K562 (cell line): ENCODE data around the gene AP2A2. TPM values are rescaled to one million over a fixed set of nuclear protein-coding genes. Genes with fewer than 3 reads are reported as not detected.

Source experiments
- ATAC-seq: fragments of 200-7000 bp; cut with Tn5 transposase; 3 replicates; pipeline ENCODE4 v1.9.1; 2020; ENCODE audit warnings: moderate library complexity
- BruUV-seq: library from RNA; stranded (reverse); fragments of 400-500 nt; replicated peaks from 2 replicates; lab custom pipeline; 2021; lab: Mats Ljungman, UMichigan
- CTCF ChIA-PET: fragments of 300-600 bp; formaldehyde crosslinking; extraction: SDS; loops from one replicate; lab custom pipeline; 2021; ENCODE audit warnings: low intra/inter-chr PET ratio; lab: Yijun Ruan, JAX
- POLR2A ChIA-PET: fragments of 300-600, 350-650 bp; sonication (Branson Sonifier 250); formaldehyde crosslinking; extraction: SDS; loops from one replicate; lab custom pipeline; 2021; ENCODE audit warnings: antibody characterized with exemption, inconsistent platforms; lab: Yijun Ruan, JAX
- DNase-seq, 4 experiments: peaks; one replicate each; pipeline versions ENCODE4 v3.0.0 to v3.0.0-alpha.2; 2011 to 2018; ENCODE audit warnings: low spot score in 3 of 4, mixed read lengths in 3 of 4; ENCODE audit errors: extremely low read depth in 1 of 4
- FAIRE-seq: peaks from 2 replicates; lab custom pipeline; 2011; peaks lifted over from hg19 to GRCh38; lab: Jason Lieb, UNC
- H2AFZ ChIP-seq: 2 replicates; pipeline ENCODE4 v1.6.0; 2011; ENCODE audit warnings: low read depth, low read length, control low read depth, inconsistent platforms
- H3K27ac ChIP-seq: fragments of 200-600 bp; 3 replicates; pipeline ENCODE4 v1.8.0; 2011; ENCODE audit warnings: low read depth, mild to moderate bottlenecking, control low read depth, inconsistent platforms, low read length, moderate library complexity, mixed read lengths; ENCODE audit errors: extremely low read depth
- H3K27me3 ChIP-seq, 2 experiments: fragments of 300-600 bp in 1 of 2; 2 replicates in 1 of 2; 3 replicates in 1 of 2; pipeline versions ENCODE4 v1.6.0 to v1.8.0; 2011; ENCODE audit warnings: inconsistent platforms in 2 of 2, low read length in 2 of 2, mild to moderate bottlenecking in 1 of 2, mixed read lengths in 1 of 2, moderate library complexity in 1 of 2; ENCODE audit not compliant: control insufficient read depth in 2 of 2, insufficient read depth in 2 of 2
- H3K36me3 ChIP-seq: fragments of 300-600 bp; 3 replicates; pipeline ENCODE4 v1.8.0; 2011; ENCODE audit warnings: mild to moderate bottlenecking, low read length, inconsistent platforms; ENCODE audit not compliant: control insufficient read depth, insufficient read depth
- H3K4me1 ChIP-seq, 2 experiments: fragments of 200-600 bp in 1 of 2; replicated peaks in 1 of 2; 2 replicates in 1 of 2; 3 replicates in 1 of 2; pipeline versions ENCODE4 v1.5.1 to v1.8.0; 2011; ENCODE audit warnings: inconsistent platforms in 2 of 2, low read length in 2 of 2, mild to moderate bottlenecking in 1 of 2, mixed read lengths in 1 of 2, moderate library complexity in 1 of 2; ENCODE audit not compliant: control insufficient read depth in 2 of 2, insufficient read depth in 2 of 2
- H3K4me2 ChIP-seq: 2 replicates; pipeline ENCODE4 v1.6.1; 2011; ENCODE audit warnings: low read length, control low read depth, inconsistent platforms, mixed read lengths; ENCODE audit not compliant: insufficient read depth
- H3K4me3 ChIP-seq: fragments of 200-600 bp; sonication (generic), shearing (Covaris generic); 2 replicates; pipeline ENCODE4 v1.5.1; 2016; ENCODE audit warnings: control low read depth, inconsistent platforms
- H3K79me2 ChIP-seq: fragments of 200-600 bp; 3 replicates; pipeline ENCODE4 v1.8.0; 2011; ENCODE audit warnings: low read length, inconsistent platforms; ENCODE audit not compliant: control insufficient read depth, insufficient read depth
- H3K9ac ChIP-seq, 2 experiments: 2 replicates each; pipeline versions ENCODE4 v1.6.0 to v1.6.1; 2011; ENCODE audit warnings: low read depth in 2 of 2, low read length in 2 of 2, control low read depth in 1 of 2, inconsistent platforms in 1 of 2, mild to moderate bottlenecking in 1 of 2, mixed read lengths in 1 of 2; ENCODE audit not compliant: insufficient read depth in 1 of 2
- H3K9me1 ChIP-seq: one replicate; pipeline ENCODE4 v1.6.0; 2011; ENCODE audit warnings: inconsistent platforms, mild to moderate bottlenecking, low read length, moderate library complexity; ENCODE audit not compliant: control insufficient read depth, insufficient read depth
- H3K9me3 ChIP-seq: replicated peaks from 2 replicates; pipeline ENCODE4 v1.5.1; 2011; ENCODE audit warnings: low read depth, low read length, inconsistent platforms; ENCODE audit not compliant: control insufficient read depth, insufficient read depth
- H4K20me1 ChIP-seq: replicated peaks from 2 replicates; pipeline ENCODE4 v1.6.1; 2011; ENCODE audit warnings: low read length, inconsistent platforms, mixed read lengths; ENCODE audit not compliant: control insufficient read depth, insufficient read depth
- CEBPB ChIP-seq: fragments of 450-650 bp; IDR thresholded peaks from 2 replicates; pipeline ENCODE4 v1.6.1; 2016; ENCODE audit warnings: missing genetic modification characterization, missing compliant biosample characterization
- ESRRB ChIP-seq: fragments of 250-450 bp; sonication (Bioruptor Pico); IDR thresholded peaks from 2 replicates; pipeline ENCODE4 v1.5.0; 2020; ENCODE audit warnings: mild to moderate bottlenecking, moderate library complexity, borderline replicate concordance
- FIP1L1 ChIP-seq: fragments of 200-400 bp; formaldehyde crosslinking; IDR thresholded peaks from 2 replicates; pipeline ENCODE4 v1.6.1; 2018; ENCODE audit warnings: mild to moderate bottlenecking, low read depth, low read length; ENCODE audit not compliant: poor library complexity, severe bottlenecking
- HDAC8 ChIP-seq: fragments of 450-650 bp; IDR thresholded peaks from 2 replicates; pipeline ENCODE4 v1.6.1; 2016; ENCODE audit warnings: mild to moderate bottlenecking, missing genetic modification characterization, moderate library complexity, missing compliant biosample characterization
- ILK ChIP-seq: fragments of 450-650 bp; IDR thresholded peaks from 2 replicates; pipeline ENCODE4 v1.6.1; 2016; ENCODE audit warnings: missing genetic modification characterization, low read depth, mild to moderate bottlenecking, missing compliant biosample characterization, moderate library complexity, borderline replicate concordance
- PML ChIP-seq: IDR thresholded peaks from 2 replicates; pipeline ENCODE4 v1.6.1; 2012; ENCODE audit warnings: low read length, inconsistent platforms
- SMAD3 ChIP-seq: fragments of 450-650 bp; formaldehyde crosslinking; conservative IDR thresholded peaks from 2 replicates; pipeline ENCODE4 v1.4.0; 2020; ENCODE audit warnings: mild to moderate bottlenecking
- SUPT5H ChIP-seq: fragments of 450-650 bp; IDR thresholded peaks from 2 replicates; pipeline ENCODE4 v1.6.1; 2016
- ZNF239 ChIP-seq: fragments of 250-450 bp; sonication (Bioruptor Pico); IDR thresholded peaks from 2 replicates; pipeline ENCODE4 v1.4.0; 2020; ENCODE audit warnings: mild to moderate bottlenecking
- ZNF551 ChIP-seq: fragments of 250-450 bp; sonication (Bioruptor Pico); IDR thresholded peaks from 2 replicates; pipeline ENCODE4 v1.5.0; 2021; ENCODE audit warnings: mild to moderate bottlenecking, moderate library complexity
- WGBS: fragments of 100-300 bp; shearing (Covaris generic); methylation state at CpG from one replicate; pipeline ENCODE4 v1.1.6; 2016; ENCODE audit warnings: low coverage, mixed read lengths; ENCODE audit not compliant: insufficient coverage; ENCODE audit errors: missing lambda C conversion rate; 5-methylcytosine and 5-hydroxymethylcytosine counted together
- in situ Hi-C: fragments of 300-500 bp; cut with MboI; formaldehyde crosslinking; loops from 4 replicates; pipeline ENCODE4 v1.15.0; 2018; ENCODE audit warnings: inconsistent platforms, mixed read lengths
- intact Hi-C: fragments of 100-400 bp; cut with micrococcal nuclease; formaldehyde crosslinking; loops from 2 replicates; pipeline ENCODE4 v1.14.2; 2022
- polyA plus RNA-seq, 8 experiments: library from polyadenylated mRNA; depleted of rRNA in 4 of 8; stranded (reverse) in 5 of 8; unstranded in 3 of 8; fragments of >200 nt; fragmentation: Nextera tagmentation in 2 of 8; fragmentation: Illumina TruSeq in 1 of 8; extraction: Ambion mirVana in 2 of 8; extraction: Trizol in 1 of 8; gene quantifications; 2 replicates each; pipeline versions ENCODE4 v1.2.1 to v1.2.3, GENCODE V29; 2011 to 2014; ENCODE audit warnings: inconsistent platforms in 1 of 8, missing spikeins in 1 of 8
- total RNA-seq, 7 experiments: library from RNA; depleted of rRNA in 6 of 7; stranded (reverse); fragments of >200 nt in 6 of 7; fragmentation: Illumina TruSeq in 2 of 7; extraction: Trizol in 2 of 7; gene quantifications; 2 replicates each; pipeline versions ENCODE4 v1.2.1 to v1.2.3, GENCODE V29; 2011 to 2021; ENCODE audit warnings: low replicate concordance in 1 of 7
- TF ChIP-seq, protein P1 (sequence below): sonication (generic); formaldehyde crosslinking; IDR thresholded peaks from 2 replicates; pipeline ENCODE4 v1.4.0; 2020; ENCODE audit warnings: mild to moderate bottlenecking, missing genetic modification reagents
- TF ChIP-seq, protein P2 (sequence below): fragments of 250-450 bp; sonication (Bioruptor Pico); IDR thresholded peaks from 2 replicates; pipeline ENCODE4 v1.4.0; 2020; ENCODE audit warnings: mild to moderate bottlenecking, moderate library complexity, borderline replicate concordance
- TF ChIP-seq, protein P3 (sequence below), 2 experiments: fragments of 150-350 bp in 1 of 2; IDR thresholded peaks; 2 replicates each; pipeline ENCODE4 v1.6.1; 2012 to 2016; ENCODE audit warnings: low read depth in 2 of 2, low read length in 2 of 2, mild to moderate bottlenecking in 1 of 2, moderate library complexity in 1 of 2

The AP2A2 gene
- total and polyA plus RNA-seq, 9 of the 15 experiments (the other 6 are each of a cell fraction or from before 2014, with no cell fraction given): 0.69 to 41.7 (median 15.2) TPM

DNA sequence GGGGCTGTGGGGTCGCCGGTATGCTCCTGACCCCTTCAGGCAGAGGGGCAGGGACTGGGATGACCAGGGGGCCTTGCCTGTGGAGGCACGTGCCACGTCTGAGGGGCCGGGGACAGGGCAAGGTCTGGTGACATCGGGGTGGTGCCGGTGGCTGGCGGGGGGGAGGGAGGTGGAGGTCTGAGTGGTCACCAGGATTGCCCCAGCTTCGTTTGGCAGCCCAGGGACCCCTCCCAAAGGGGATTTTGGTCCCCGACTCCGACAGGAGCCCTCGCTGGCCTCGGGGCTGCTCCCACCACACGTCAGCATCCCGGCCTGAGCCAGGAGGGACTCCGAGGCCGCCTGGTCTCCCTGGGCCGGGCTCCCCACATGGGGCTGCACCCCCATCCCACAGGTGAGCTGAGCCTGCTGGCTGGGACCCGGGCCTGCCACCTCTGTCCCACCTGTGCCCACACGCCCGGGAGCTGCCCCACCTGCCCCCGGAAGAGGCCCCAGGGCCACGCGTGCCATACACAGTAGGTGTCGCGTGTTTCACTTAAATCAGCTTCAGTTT lies 111.9 kb downstream of the AP2A2 start (continued):
- TF ChIP-seq ILK (tag) (no peak), CEBPB (tag) (no peak), ZNF239 (CRISPR knock-in tag) (no peak)
- TF ChIP-seq, protein P1, sequence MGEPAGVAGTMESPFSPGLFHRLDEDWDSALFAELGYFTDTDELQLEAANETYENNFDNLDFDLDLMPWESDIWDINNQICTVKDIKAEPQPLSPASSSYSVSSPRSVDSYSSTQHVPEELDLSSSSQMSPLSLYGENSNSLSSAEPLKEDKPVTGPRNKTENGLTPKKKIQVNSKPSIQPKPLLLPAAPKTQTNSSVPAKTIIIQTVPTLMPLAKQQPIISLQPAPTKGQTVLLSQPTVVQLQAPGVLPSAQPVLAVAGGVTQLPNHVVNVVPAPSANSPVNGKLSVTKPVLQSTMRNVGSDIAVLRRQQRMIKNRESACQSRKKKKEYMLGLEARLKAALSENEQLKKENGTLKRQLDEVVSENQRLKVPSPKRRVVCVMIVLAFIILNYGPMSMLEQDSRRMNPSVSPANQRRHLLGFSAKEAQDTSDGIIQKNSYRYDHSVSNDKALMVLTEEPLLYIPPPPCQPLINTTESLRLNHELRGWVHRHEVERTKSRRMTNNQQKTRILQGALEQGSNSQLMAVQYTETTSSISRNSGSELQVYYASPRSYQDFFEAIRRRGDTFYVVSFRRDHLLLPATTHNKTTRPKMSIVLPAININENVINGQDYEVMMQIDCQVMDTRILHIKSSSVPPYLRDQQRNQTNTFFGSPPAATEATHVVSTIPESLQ (CRISPR knock-in tag): no peak

DNA sequence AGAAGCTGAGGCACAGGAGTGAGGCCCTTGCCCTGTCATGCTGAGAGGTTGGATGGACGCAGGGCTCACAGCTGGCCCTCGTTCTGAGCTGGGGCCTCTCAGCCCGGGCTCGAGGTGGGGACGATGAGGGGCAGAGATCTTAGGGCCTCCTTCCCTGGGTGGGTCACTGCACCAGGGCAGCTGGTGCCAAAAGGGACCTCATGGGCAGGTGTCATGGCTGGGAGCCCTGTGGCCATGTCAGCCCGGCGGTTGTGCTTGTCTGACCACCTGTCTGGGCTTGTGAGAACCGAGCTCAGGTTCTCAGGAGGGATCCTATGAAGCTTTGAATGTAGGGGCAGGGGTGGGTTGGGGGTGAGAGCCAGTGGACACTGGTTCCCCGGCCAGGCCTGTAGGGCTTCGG lies 112.7 kb downstream of the AP2A2 start:
- FAIRE-seq: no peak
- H3K27ac ChIP-seq: no peak overlapping the region
- WGBS: 4% methylated on average over 9 of the region's 10 CpGs
- no peak for TF ChIP-seq PML
- no peak for TF ChIP-seq ESRRB
- TF ChIP-seq, protein P2, sequence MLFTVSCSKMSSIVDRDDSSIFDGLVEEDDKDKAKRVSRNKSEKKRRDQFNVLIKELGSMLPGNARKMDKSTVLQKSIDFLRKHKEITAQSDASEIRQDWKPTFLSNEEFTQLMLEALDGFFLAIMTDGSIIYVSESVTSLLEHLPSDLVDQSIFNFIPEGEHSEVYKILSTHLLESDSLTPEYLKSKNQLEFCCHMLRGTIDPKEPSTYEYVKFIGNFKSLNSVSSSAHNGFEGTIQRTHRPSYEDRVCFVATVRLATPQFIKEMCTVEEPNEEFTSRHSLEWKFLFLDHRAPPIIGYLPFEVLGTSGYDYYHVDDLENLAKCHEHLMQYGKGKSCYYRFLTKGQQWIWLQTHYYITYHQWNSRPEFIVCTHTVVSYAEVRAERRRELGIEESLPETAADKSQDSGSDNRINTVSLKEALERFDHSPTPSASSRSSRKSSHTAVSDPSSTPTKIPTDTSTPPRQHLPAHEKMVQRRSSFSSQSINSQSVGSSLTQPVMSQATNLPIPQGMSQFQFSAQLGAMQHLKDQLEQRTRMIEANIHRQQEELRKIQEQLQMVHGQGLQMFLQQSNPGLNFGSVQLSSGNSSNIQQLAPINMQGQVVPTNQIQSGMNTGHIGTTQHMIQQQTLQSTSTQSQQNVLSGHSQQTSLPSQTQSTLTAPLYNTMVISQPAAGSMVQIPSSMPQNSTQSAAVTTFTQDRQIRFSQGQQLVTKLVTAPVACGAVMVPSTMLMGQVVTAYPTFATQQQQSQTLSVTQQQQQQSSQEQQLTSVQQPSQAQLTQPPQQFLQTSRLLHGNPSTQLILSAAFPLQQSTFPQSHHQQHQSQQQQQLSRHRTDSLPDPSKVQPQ (CRISPR knock-in tag): no peak
- no peak for TF ChIP-seq ZNF551 (CRISPR knock-in tag)
- no peak for TF ChIP-seq SUPT5H
- TF ChIP-seq, protein P3, sequence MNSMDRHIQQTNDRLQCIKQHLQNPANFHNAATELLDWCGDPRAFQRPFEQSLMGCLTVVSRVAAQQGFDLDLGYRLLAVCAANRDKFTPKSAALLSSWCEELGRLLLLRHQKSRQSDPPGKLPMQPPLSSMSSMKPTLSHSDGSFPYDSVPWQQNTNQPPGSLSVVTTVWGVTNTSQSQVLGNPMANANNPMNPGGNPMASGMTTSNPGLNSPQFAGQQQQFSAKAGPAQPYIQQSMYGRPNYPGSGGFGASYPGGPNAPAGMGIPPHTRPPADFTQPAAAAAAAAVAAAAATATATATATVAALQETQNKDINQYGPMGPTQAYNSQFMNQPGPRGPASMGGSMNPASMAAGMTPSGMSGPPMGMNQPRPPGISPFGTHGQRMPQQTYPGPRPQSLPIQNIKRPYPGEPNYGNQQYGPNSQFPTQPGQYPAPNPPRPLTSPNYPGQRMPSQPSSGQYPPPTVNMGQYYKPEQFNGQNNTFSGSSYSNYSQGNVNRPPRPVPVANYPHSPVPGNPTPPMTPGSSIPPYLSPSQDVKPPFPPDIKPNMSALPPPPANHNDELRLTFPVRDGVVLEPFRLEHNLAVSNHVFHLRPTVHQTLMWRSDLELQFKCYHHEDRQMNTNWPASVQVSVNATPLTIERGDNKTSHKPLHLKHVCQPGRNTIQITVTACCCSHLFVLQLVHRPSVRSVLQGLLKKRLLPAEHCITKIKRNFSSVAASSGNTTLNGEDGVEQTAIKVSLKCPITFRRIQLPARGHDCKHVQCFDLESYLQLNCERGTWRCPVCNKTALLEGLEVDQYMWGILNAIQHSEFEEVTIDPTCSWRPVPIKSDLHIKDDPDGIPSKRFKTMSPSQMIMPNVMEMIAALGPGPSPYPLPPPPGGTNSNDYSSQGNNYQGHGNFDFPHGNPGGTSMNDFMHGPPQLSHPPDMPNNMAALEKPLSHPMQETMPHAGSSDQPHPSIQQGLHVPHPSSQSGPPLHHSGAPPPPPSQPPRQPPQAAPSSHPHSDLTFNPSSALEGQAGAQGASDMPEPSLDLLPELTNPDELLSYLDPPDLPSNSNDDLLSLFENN (IDR thresholded peaks at IDR 0.05; ENCODE audit: low read depth in 2 of 2, low read length in 2 of 2): no peak
- TF ChIP-seq FIP1L1: no peak
- TF ChIP-seq HDAC8 (tag): no peak
- TF ChIP-seq SMAD3 (CRISPR knock-in tag): no peak

More for the DNA sequence above, 112.7 kb downstream of the AP2A2 start:
- no peaks in the 10 kb centered on the region for H3K9me3 ChIP-seq
- intact Hi-C loops: no loop called here
- ATAC-seq: no peak
- no peak overlapping the region for H3K4me2 ChIP-seq
- H3K79me2 ChIP-seq: no peaks in the 10 kb centered on the region
- no peaks in the 10 kb centered on the region for H3K9me1 ChIP-seq
- BruUV-seq: no TSS peak
- DNase-seq: no peak
- peaks cover 19% of the 10 kb centered on the region; the same call in 1 of the 2 replicates for H4K20me1 ChIP-seq
- ChIA-PET POLR2A (interaction anchor here (0.7 to 1.0 kb wide), 2 partner anchors 8 to 229 kb away, joined by 3 read pairs; partner anchors contain the start of gene RPLP2), CTCF (no interaction called here)
- H3K27me3 ChIP-seq: peaks cover 9 to 61% of the 10 kb centered on the region in 2 experiments; a peak in 4 of 5 replicates
- in situ Hi-C loops: no loop called here
- H3K9ac ChIP-seq: peak overlapping the region in 1 of 2 experiments; percentile 17; a peak in 1 of 4 replicates
- no peak overlapping the region for H3K4me3 ChIP-seq
- peaks cover 0 to 74% of the 10 kb centered on the region in 2 experiments; a peak in 2 of 5 replicates for H3K4me1 ChIP-seq
- H2AFZ ChIP-seq: no peak overlapping the region
- no peaks in the 10 kb centered on the region for H3K36me3 ChIP-seq
